Left lung (tissue), 10 donors: ENCODE results near the gene ZDHHC13. TPM values are rescaled to one million over a fixed set of nuclear protein-coding genes. Genes with fewer than 3 reads are reported as not detected.
A peak's percentile ranks its signal among the peaks of the same experiment; 100 is the strongest.

Experiments
- ATAC-seq: fragments of 200-7000 bp; cut with Tn5 transposase; one replicate; pipeline ENCODE4 v1.9.1; 2020; ENCODE audit warnings: moderate library complexity
- DNase-seq, 4 donors: peaks; one replicate each; pipeline ENCODE4 v3.0.0-alpha.2; 2013 to 2020
- H3K27ac ChIP-seq, 2 donors: fragments of 200-600 bp; sonication (generic) in 1 of 2; one replicate each; pipeline versions ENCODE4 v1.5.0 to v1.8.0; 2020 to 2021
- H3K27me3 ChIP-seq, 2 donors: fragments of 200-600 bp; sonication (generic) in 1 of 2; one replicate each; pipeline versions ENCODE4 v1.5.0 to v1.8.0; 2020 to 2021
- H3K36me3 ChIP-seq, 2 donors: fragments of 200-600 bp; sonication (generic) in 1 of 2; one replicate each; pipeline versions ENCODE4 v1.5.0 to v1.8.0; 2020 to 2021
- H3K4me1 ChIP-seq, 2 donors: fragments of 200-600 bp; one replicate each; pipeline ENCODE4 v1.8.0; 2021
- H3K4me3 ChIP-seq, 2 donors: fragments of 200-600 bp; sonication (generic) in 1 of 2; one replicate each; pipeline versions ENCODE4 v1.5.0 to v1.8.0; 2020 to 2021; ENCODE audit warnings: mild to moderate bottlenecking in 1 of 2
- H3K9me3 ChIP-seq, 2 donors: fragments of 200-600 bp; sonication (generic) in 1 of 2; one replicate each; pipeline versions ENCODE4 v1.5.0 to v1.8.0; 2020 to 2021
- CTCF ChIP-seq, 2 donors: fragments of 200-600 bp; sonication (generic) in 1 of 2; IDR thresholded peaks; one replicate each; pipeline versions ENCODE4 v1.5.0 to v1.8.0; 2021; ENCODE audit warnings: antibody characterized with exemption in 2 of 2
- intact Hi-C, 2 donors: fragments of 100-400 bp; cut with DNase I; formaldehyde crosslinking; loops; one replicate each; pipeline versions ENCODE4 v1.11.2 to v1.14.2; 2022
- polyA plus RNA-seq, 6 donors: library from polyadenylated mRNA; unstranded; fragments of 120-200 nt; gene quantifications; one replicate each; pipeline ENCODE4 v1.2.1, GENCODE V29; 2013; ENCODE audit not compliant: insufficient read length in 6 of 6
- total RNA-seq, 2 donors: library from RNA; stranded (reverse); fragmentation: NEBNext Ultra II Directional; extraction: Animal tissue kit (Norgen Biotek cat#: 25700); gene quantifications; one replicate each; pipeline ENCODE4 v1.2.1, GENCODE V29; 2021
- donor health status: DM: no; HTN: yes; CAD: no.
- donor health status: DM: no; HTN: no; CAD: no.

Gene ZDHHC13
- total and polyA plus RNA-seq, 8 donors, result 13.7 to 37.9 (median 25.0) TPM

DNA sequence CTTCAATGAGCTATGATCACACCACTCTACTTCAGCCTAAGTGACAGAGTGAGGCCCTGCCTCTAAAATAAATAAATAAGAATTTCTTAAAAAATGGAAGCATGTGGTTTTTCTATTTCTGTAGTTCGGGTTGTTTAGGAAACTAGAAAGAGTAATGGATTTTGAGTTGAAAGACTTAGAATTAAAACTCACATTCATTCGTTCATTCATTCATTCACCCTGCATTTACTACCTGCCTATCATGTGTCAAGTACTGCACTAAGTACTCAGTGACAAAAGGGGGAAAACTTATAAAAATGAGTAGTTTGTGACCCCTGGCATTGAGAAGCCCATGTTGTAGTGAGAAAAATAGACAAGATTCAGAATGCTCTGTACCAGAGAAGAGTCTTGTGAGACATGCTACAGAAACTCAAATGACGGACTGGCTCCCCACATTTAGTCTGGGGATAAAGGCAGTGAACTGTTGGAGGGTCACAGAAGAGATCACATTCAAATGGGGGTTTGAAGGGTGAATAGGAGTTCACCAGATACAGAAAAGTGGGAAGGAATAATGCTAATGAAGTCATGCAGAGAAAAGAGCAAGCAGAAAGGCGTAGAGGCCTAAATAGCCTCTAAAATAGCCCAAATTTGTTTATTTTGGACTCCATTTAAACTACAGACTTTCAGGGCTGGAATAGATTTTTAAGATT lies 77.8 kb downstream of the ZDHHC13 start:
- H3K4me1 ChIP-seq, result no peaks in the 10 kb centered on the region
- no peak for ATAC-seq
- H3K27ac ChIP-seq, result no peak overlapping the region
- no peak for TF ChIP-seq CTCF (IDR thresholded peaks at IDR 0.05)
- H3K9me3 ChIP-seq, result no peaks in the 10 kb centered on the region
- H3K36me3 ChIP-seq, result no peaks in the 10 kb centered on the region
- H3K27me3 ChIP-seq, result peaks cover 0 to 7% of the 10 kb centered on the region in 2 donors
- intact Hi-C loops, result no loop called here
- no peak for DNase-seq
- H3K4me3 ChIP-seq, result no peak overlapping the region

DNA sequence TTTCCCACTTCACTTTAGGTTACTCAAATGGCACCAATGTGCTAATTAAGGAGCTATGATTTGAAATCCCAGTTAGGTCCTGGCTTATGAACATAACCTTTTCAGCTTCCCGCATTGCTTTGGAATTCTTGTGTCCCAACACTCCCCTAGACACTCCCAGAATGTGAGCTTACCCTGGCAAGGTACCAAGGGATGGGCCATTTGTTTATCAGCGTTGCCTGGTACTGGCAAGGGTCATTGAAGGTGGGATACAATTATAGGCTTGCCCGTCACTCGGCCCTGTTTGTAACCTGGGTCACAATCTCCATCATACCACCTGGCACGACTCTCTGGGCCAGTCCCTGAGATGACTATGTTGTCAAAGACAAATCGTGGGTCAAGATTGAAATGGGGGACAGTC lies 79.5 kb downstream of the ZDHHC13 start:
- H3K4me3 ChIP-seq, result no peak overlapping the region
- ATAC-seq (no peak), DNase-seq (no peak)
- H3K27me3 ChIP-seq, result peaks cover 0 to 7% of the 10 kb centered on the region in 2 donors
- intact Hi-C loops, result no loop called here
- TF ChIP-seq CTCF (IDR thresholded peaks at IDR 0.05), result no peak
- H3K27ac ChIP-seq, result no peak overlapping the region
- no peaks in the 10 kb centered on the region for H3K36me3 ChIP-seq
- no peaks in the 10 kb centered on the region for H3K4me1 ChIP-seq
- H3K9me3 ChIP-seq, result no peaks in the 10 kb centered on the region

GRCh38 chr11:19199048-19199447 lies 82.1 kb downstream of the ZDHHC13 start:
- intact Hi-C loops, result no loop called here
- Histone ChIP-seq H3K27ac (no peak overlapping the region), H3K4me3 (no peak overlapping the region), H3K27me3 (peaks cover 0 to 11% of the 10 kb centered on the region in 2 donors), H3K9me3 (no peaks in the 10 kb centered on the region), H3K36me3 (no peaks in the 10 kb centered on the region), H3K4me1 (no peaks in the 10 kb centered on the region)
- TF ChIP-seq CTCF (IDR thresholded peaks at IDR 0.05), result no peak
- no peak for ATAC-seq
- no peak for DNase-seq

DNA sequence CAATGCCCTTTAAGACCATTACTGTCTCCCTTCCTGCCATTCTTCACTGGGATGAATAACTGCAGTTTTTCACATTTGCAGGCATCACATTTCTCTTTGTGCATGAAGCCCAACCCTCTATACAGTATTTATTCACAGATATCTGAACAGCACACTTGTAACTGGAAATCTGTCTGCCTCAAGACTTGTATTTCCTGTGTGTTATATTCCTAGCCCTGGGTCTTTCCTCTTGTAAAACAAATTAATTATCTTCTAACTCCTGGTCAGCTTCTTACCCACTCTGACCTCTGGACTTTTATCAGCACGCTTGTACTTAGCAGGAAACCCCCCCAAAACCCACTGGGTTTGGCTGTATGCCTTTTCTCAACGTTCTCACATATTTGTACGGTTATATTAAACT lies 82.8 kb downstream of the ZDHHC13 start:
- Histone ChIP-seq H3K4me1 (no peaks in the 10 kb centered on the region), H3K36me3 (no peaks in the 10 kb centered on the region), H3K27ac (no peak overlapping the region), H3K4me3 (no peak overlapping the region), H3K9me3 (no peaks in the 10 kb centered on the region), H3K27me3 (peaks cover 0 to 11% of the 10 kb centered on the region in 2 donors)
- ATAC-seq (no peak), DNase-seq (peak in 1 of 4 donors; percentile 26)
- no peak for TF ChIP-seq CTCF (IDR thresholded peaks at IDR 0.05)
- intact Hi-C loops, result no loop called here

DNA sequence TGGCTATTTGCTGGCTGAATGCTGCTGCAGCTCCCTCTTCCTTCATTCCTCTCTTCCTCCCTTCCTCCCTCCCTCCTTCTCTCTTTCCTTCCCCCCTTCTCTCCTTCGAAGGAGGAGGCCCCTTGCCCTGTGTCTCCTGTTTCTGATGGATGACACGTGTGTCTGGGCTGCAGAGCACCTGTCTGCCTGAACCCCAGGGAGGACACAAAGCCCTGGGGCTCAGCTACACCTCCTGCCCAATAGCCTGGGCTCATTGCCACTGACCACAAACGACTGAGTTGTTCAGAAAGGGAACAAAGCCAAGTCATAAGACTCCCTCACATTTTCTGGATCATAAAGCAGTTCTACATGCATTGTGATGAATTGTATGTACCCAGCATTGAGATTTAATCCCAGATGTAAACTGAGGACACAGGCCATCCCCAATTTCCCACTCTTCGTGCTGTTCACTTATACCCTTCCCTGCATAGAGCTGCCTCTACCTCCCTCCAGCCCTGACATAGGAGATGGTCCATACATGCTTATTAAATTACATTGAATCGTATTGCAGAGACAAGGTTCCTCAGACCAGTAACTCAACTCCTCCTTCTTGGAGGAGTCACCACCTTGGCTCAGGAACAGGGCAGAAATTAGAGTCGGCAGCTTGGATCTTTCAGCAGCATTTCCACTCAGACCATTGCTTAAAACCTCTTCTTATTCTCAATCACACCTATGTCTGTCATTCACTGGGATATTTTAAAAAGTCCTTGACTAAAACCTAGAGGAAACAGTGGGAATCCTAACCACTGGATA lies 83.6 kb downstream of the ZDHHC13 start:
- Histone ChIP-seq H3K27ac (no peak overlapping the region), H3K9me3 (no peaks in the 10 kb centered on the region), H3K36me3 (no peaks in the 10 kb centered on the region), H3K4me3 (no peak overlapping the region), H3K4me1 (no peaks in the 10 kb centered on the region), H3K27me3 (peaks cover 0 to 11% of the 10 kb centered on the region in 2 donors)
- DNase-seq (peak in 2 of 4 donors; percentile 24 to 55), ATAC-seq (peak; percentile 86)
- TF ChIP-seq CTCF (IDR thresholded peaks at IDR 0.05), result no peak
- intact Hi-C loops, result no loop called here
